H9 (cell line): ENCODE results near the gene CCNY. TPM values are rescaled to one million over a fixed set of nuclear protein-coding genes. Genes with fewer than 3 reads are reported as not detected.

Experiments
- DNase-seq: peaks from one replicate; pipeline ENCODE4 v3.0.0-alpha.2; 2017
- H2AFZ ChIP-seq: one replicate; pipeline ENCODE4 v1.6.1; 2013; ENCODE audit warnings: mild to moderate bottlenecking, low read length, control low read depth, moderate library complexity
- H2AK5ac ChIP-seq: 2 replicates; pipeline ENCODE4 v1.6.1; 2013; ENCODE audit warnings: low read length, control low read depth, mixed read lengths; ENCODE audit not compliant: insufficient read length
- H2BK120ac ChIP-seq: one replicate; pipeline ENCODE4 v1.6.1; 2013; ENCODE audit warnings: low read depth, mild to moderate bottlenecking, low read length, control low read depth, inconsistent platforms; ENCODE audit not compliant: poor library complexity, severe bottlenecking
- H2BK12ac ChIP-seq: 2 replicates; pipeline ENCODE4 v1.6.1; 2013; ENCODE audit warnings: low read length, control low read depth, mixed read lengths, low read depth; ENCODE audit not compliant: insufficient read length
- H2BK15ac ChIP-seq: 2 replicates; pipeline ENCODE4 v1.6.1; 2013; ENCODE audit warnings: low read depth, low read length, control low read depth
- H2BK20ac ChIP-seq: one replicate; pipeline ENCODE4 v1.6.1; 2013; ENCODE audit warnings: low read depth, mild to moderate bottlenecking, low read length, control low read depth, inconsistent platforms; ENCODE audit not compliant: poor library complexity, severe bottlenecking
- H2BK5ac ChIP-seq: 2 replicates; pipeline ENCODE4 v1.6.1; 2013; ENCODE audit warnings: low read length, control low read depth, mixed read lengths; ENCODE audit not compliant: insufficient read length
- H3K14ac ChIP-seq: 2 replicates; pipeline ENCODE4 v1.6.1; 2013; ENCODE audit warnings: low read length, control low read depth; ENCODE audit not compliant: insufficient read depth
- H3K18ac ChIP-seq: 2 replicates; pipeline ENCODE4 v1.6.1; 2013; ENCODE audit warnings: low read depth, mild to moderate bottlenecking, mixed read lengths, low read length, control low read depth; ENCODE audit not compliant: insufficient read length
- H3K23ac ChIP-seq: 2 replicates; pipeline ENCODE4 v1.6.1; 2013; ENCODE audit warnings: low read length, control low read depth, mixed read lengths, low read depth; ENCODE audit not compliant: insufficient read length
- H3K23me2 ChIP-seq: 2 replicates; pipeline ENCODE4 v1.6.1; 2013; ENCODE audit warnings: low read depth, mild to moderate bottlenecking, mixed read lengths, low read length, control low read depth; ENCODE audit not compliant: insufficient read length, poor library complexity, severe bottlenecking
- H3K27ac ChIP-seq: 2 replicates; pipeline ENCODE4 v1.5.1; 2013; ENCODE audit warnings: low read length, control low read depth, mixed read lengths, low read depth; ENCODE audit not compliant: insufficient read length
- H3K27me3 ChIP-seq: 2 replicates; pipeline ENCODE4 v1.6.1; 2013; ENCODE audit warnings: low read length, control low read depth, inconsistent platforms; ENCODE audit not compliant: insufficient read depth
- H3K4ac ChIP-seq: 2 replicates; pipeline ENCODE4 v1.6.1; 2013; ENCODE audit warnings: low read depth, mild to moderate bottlenecking, control low read depth, inconsistent platforms, low read length, moderate library complexity
- H3K4me1 ChIP-seq: 2 replicates; pipeline ENCODE4 v1.6.1; 2013; ENCODE audit warnings: low read length, control low read depth, inconsistent platforms; ENCODE audit not compliant: insufficient read depth
- H3K4me2 ChIP-seq: 2 replicates; pipeline ENCODE4 v1.6.1; 2013; ENCODE audit warnings: low read length, control low read depth, mixed read lengths; ENCODE audit not compliant: insufficient read length, insufficient read depth
- H3K56ac ChIP-seq: 2 replicates; pipeline ENCODE4 v1.6.1; 2013; ENCODE audit warnings: low read depth, mild to moderate bottlenecking, mixed read lengths, low read length, control low read depth; ENCODE audit not compliant: insufficient read length
- H3K79me1 ChIP-seq: 2 replicates; pipeline ENCODE4 v1.6.1; 2013; ENCODE audit warnings: low read depth, mild to moderate bottlenecking, moderate library complexity, low read length, control low read depth, inconsistent platforms; ENCODE audit not compliant: insufficient read depth, poor library complexity, severe bottlenecking
- H3K79me2 ChIP-seq: 2 replicates; pipeline ENCODE4 v1.6.1; 2013; ENCODE audit warnings: low read length, control low read depth, inconsistent platforms; ENCODE audit not compliant: insufficient read depth
- H3K9ac ChIP-seq: 2 replicates; pipeline ENCODE4 v1.6.1; 2013; ENCODE audit warnings: low read length, control low read depth, mixed read lengths; ENCODE audit not compliant: insufficient read length; ENCODE audit errors: extremely low read depth
- H3K9me3 ChIP-seq: one replicate; pipeline ENCODE4 v1.6.1; 2013; ENCODE audit warnings: low read depth, low read length, inconsistent platforms; ENCODE audit not compliant: control insufficient read depth
- H3T11ph ChIP-seq: one replicate; pipeline ENCODE4 v1.6.1; 2013; ENCODE audit warnings: mild to moderate bottlenecking, low read length, control low read depth, inconsistent platforms
- H4K20me1 ChIP-seq: one replicate; pipeline ENCODE4 v1.6.1; 2013; ENCODE audit not compliant: control insufficient read depth, insufficient read length, insufficient read depth
- H4K5ac ChIP-seq: 2 replicates; pipeline ENCODE4 v1.6.1; 2013; ENCODE audit warnings: low read depth, mild to moderate bottlenecking, mixed read lengths, low read length, control low read depth; ENCODE audit not compliant: insufficient read length
- H4K8ac ChIP-seq: replicated peaks from 2 replicates; pipeline ENCODE4 v1.6.1; 2013; ENCODE audit warnings: low read length, control low read depth, mixed read lengths, low read depth; ENCODE audit not compliant: insufficient read length
- H4K91ac ChIP-seq: 2 replicates; pipeline ENCODE4 v1.6.1; 2013; ENCODE audit warnings: low read depth, mild to moderate bottlenecking, moderate library complexity, mixed read lengths, low read length, control low read depth; ENCODE audit not compliant: insufficient read length
- H3K27ac Mint-ChIP-seq, 3 experiments: 2 replicates in 2 of 3; 3 replicates in 1 of 3; pipeline ENCODE4 v1.8.0; 2020 to 2021; ENCODE audit warnings: mixed read lengths in 3 of 3, mild to moderate bottlenecking in 1 of 3, moderate library complexity in 1 of 3
- H3K27me3 Mint-ChIP-seq: 2 replicates; pipeline ENCODE4 v1.8.0; 2021; ENCODE audit warnings: low read depth, mild to moderate bottlenecking, moderate library complexity, mixed read lengths
- H3K36me3 Mint-ChIP-seq, 3 experiments: 2 replicates in 2 of 3; 3 replicates in 1 of 3; pipeline ENCODE4 v1.8.0; 2020 to 2021; ENCODE audit warnings: low read depth in 3 of 3, mixed read lengths in 3 of 3; ENCODE audit not compliant: insufficient read depth in 1 of 3
- H3K4me1 Mint-ChIP-seq, 2 experiments: 2 replicates each; pipeline ENCODE4 v1.8.0; 2020; ENCODE audit warnings: mixed read lengths in 2 of 2
- H3K4me3 Mint-ChIP-seq, 2 experiments: 2 replicates in 1 of 2; 3 replicates in 1 of 2; pipeline ENCODE4 v1.8.0; 2020 to 2021; ENCODE audit warnings: mild to moderate bottlenecking in 2 of 2, mixed read lengths in 2 of 2, moderate library complexity in 1 of 2
- H3K9me3 Mint-ChIP-seq, 2 experiments: 2 replicates in 1 of 2; 3 replicates in 1 of 2; pipeline ENCODE4 v1.8.0; 2020; ENCODE audit warnings: mild to moderate bottlenecking in 2 of 2, mixed read lengths in 2 of 2, moderate library complexity in 1 of 2
- whole genome bisulfite sequencing: extraction: QIAGEN DNeasy Blood & Tissue Kit; methylation state at CpG from one replicate; pipeline ENCODE4 v1.1.7; 2013; ENCODE audit warnings: missing lambda C conversion rate, low lambda C conversion rate, mixed read lengths; ENCODE audit not compliant: insufficient read length; ENCODE audit errors: extremely low coverage; 5-methylcytosine and 5-hydroxymethylcytosine counted together
- total RNA-seq: library from RNA; stranded (reverse); gene quantifications from 2 replicates; pipeline ENCODE4 v1.2.1, GENCODE V29; 2021
- TF ChIP-seq, protein P1 (sequence below): fragments of 200-600 bp; sonication (generic); conservative IDR thresholded peaks from 3 replicates; pipeline ENCODE4 v1.8.0; 2021; ENCODE audit warnings: antibody characterized with exemption, mild to moderate bottlenecking

CCNY gene
- total RNA-seq, 1 experiment from 2014 or later, result 62.1 TPM

GRCh38 chr10:35392482-35393228, 56.3 kb downstream of the CCNY start:
- Mint-ChIP-seq H3K27ac (peak overlapping the region in 2 of 3 experiments; percentile 4 to 94; a peak in 3 of 7 replicates), H3K27me3 (peaks cover 1% of the 10 kb centered on the region; the same call in 1 of the 2 replicates), H3K36me3 (peaks cover 23 to 34% (median 24%) of the 10 kb centered on the region in 3 experiments), H3K9me3 (peaks cover 14 to 32% of the 10 kb centered on the region in 2 experiments), H3K4me1 (peaks cover 51 to 59% of the 10 kb centered on the region in 2 experiments), H3K4me3 (no peak overlapping the region; a peak in 1 of 5 replicates)
- Histone ChIP-seq H2BK5ac (no peak overlapping the region), H3K56ac (no peak overlapping the region), H3K9ac (no peak overlapping the region), H4K5ac (no peak overlapping the region), H4K91ac (no peak overlapping the region), H3K27ac (no peak overlapping the region), H3K18ac (no peak overlapping the region), H2BK20ac (no peak overlapping the region), H3K79me2 (peaks cover 12% of the 10 kb centered on the region; the same call in 1 of the 2 replicates), H3K23ac (no peak overlapping the region), H3K9me3 (peaks cover 8% of the 10 kb centered on the region), H4K20me1 (no peaks in the 10 kb centered on the region), H3K4ac (no peak overlapping the region), H3K4me2 (no peak overlapping the region), H3T11ph (no peak overlapping the region), H2AFZ (no peak overlapping the region), H2AK5ac (no peak overlapping the region), H3K23me2 (no peaks in the 10 kb centered on the region), H2BK15ac (no peak overlapping the region), H3K27me3 (no peaks in the 10 kb centered on the region), H2BK12ac (no peak overlapping the region), H3K4me1 (peaks cover 23% of the 10 kb centered on the region; the same call in 1 of the 2 replicates), H2BK120ac (no peak overlapping the region), H4K8ac (no peak overlapping the region), H3K14ac (no peak overlapping the region), H3K79me1 (peaks cover 13% of the 10 kb centered on the region)
- no CpG with 5 or more reads among the region's 8 CpGs for WGBS
- DNase-seq, result no peak
- TF ChIP-seq, protein P1, sequence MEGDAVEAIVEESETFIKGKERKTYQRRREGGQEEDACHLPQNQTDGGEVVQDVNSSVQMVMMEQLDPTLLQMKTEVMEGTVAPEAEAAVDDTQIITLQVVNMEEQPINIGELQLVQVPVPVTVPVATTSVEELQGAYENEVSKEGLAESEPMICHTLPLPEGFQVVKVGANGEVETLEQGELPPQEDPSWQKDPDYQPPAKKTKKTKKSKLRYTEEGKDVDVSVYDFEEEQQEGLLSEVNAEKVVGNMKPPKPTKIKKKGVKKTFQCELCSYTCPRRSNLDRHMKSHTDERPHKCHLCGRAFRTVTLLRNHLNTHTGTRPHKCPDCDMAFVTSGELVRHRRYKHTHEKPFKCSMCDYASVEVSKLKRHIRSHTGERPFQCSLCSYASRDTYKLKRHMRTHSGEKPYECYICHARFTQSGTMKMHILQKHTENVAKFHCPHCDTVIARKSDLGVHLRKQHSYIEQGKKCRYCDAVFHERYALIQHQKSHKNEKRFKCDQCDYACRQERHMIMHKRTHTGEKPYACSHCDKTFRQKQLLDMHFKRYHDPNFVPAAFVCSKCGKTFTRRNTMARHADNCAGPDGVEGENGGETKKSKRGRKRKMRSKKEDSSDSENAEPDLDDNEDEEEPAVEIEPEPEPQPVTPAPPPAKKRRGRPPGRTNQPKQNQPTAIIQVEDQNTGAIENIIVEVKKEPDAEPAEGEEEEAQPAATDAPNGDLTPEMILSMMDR, result no peak
